ENCODE results near the gene HYAL1.

GRCh38 chr3:50297384-50297775, 6.0 kb downstream of the HYAL1 start:
- TF ChIP-seq POLR2A (IDR thresholded peaks at IDR 0.05) (no peak), CTCF (IDR thresholded peaks at IDR 0.05) (no peak)
